Neural cell (in vitro differentiated cells): ENCODE data around the gene ANGPTL7.

ENCODE experiments used
- EP300 ChIP-seq: fragments of 450-650 bp; conservative IDR thresholded peaks from 2 replicates; pipeline ENCODE4 v1.6.1; 2014; ENCODE audit warnings: antibody characterized with exemption, mild to moderate bottlenecking, moderate library complexity; ENCODE audit not compliant: poor library complexity, severe bottlenecking
- EZH2 ChIP-seq: fragments of 200-600, 300-800 bp; shearing (Covaris generic), sonication (generic); IDR thresholded peaks from 2 replicates; pipeline ENCODE4 v1.6.1; 2014; ENCODE audit warnings: antibody characterized with exemption, low read length, borderline replicate concordance, mild to moderate bottlenecking; ENCODE audit not compliant: insufficient read depth, poor library complexity, severe bottlenecking

DNA sequence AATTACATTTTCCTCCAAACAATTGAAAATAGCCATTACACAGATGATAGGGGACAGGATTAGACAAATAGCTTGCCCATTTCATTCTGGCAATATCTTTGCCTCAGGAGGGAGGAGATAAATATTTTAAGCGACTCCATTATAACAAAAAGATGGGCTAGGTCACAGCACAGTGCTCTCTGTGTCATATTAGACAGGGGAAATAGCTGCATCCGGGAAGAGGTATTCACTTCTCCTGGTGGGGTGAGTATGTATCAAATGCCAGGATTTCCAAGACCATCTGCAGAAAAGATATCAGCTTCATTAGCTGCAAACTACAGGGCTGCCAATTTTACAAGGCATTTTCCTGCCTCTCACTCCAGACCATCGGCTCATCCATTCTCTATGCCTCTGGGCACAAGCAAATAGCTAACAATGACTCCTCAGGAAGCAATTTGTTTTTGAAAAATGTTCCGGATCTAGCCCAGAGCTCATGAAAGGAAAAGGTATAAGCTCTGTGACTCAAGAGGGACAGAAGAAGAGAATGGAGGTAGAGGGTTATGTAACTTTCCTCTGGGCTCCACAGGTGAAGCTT, 41.9 kb upstream of the ANGPTL7 start:
- TF ChIP-seq EZH2 (no peak), EP300 (no peak)
